Measurements from ENCODE around the gene TSNAXIP1.

TSNAXIP1 gene

DNA sequence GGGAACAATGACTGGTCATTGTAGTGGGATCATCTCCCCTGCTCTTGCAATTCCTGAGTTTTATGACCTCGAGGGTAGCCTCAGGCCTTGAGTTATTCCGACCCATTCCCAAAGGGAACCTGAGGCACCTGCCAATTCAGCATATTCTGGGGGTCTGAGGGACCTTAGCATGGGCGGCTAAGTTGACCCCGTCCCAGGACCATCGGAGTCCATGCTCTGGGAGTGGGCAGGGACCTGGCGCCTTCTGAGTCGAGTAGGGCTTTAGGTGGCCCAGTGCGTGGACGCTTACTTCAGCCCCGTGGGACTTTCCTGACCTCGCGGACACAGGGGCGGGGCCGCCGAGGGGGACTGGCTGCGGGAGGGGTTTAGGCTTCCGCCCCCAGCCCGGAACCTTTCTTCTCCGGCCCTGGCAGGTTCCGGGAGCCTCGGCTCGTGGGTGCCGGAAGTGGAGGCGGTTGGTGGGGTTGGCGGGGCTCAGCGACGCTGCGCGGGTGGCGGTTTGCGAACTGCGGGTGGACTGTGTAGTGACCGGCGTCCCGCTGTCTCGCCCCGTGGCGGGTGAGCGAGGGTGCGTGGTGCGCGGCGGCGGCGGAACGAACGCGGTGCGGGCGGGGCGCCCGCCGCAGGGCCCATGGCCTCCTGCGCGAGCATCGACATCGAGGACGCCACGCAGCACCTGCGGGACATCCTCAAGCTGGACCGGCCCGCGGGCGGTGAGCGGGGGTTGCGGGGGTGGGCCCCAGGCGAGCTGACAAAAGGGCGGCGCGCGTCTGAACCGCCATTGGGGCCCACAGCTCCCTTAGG is 66.1 kb downstream of the TSNAXIP1 start, which contains the start of gene EDC4 (continued):
- TF ChIP-seq ZNF610 (tag by site-specific recombination; IDR thresholded peaks at IDR 0.05; ENCODE audit: borderline replicate concordance) (no peak), ZFP69B (tag by site-specific recombination; IDR thresholded peaks at IDR 0.05) (peak; percentile 72; the same call in 1 of the 2 replicates), ZNF785 (tag by site-specific recombination; IDR thresholded peaks at IDR 0.05) (peak; percentile 43; the same call in 1 of the 2 replicates), ZNF555 (tag by site-specific recombination; conservative IDR thresholded peaks at IDR 0.05) (no peak), ZBTB20 (tag by site-specific recombination; IDR thresholded peaks at IDR 0.05) (peak; percentile 60; the same call in 1 of the 2 replicates), ZBTB7A (tag by site-specific recombination; IDR thresholded peaks at IDR 0.05; ENCODE audit: low read depth) (0 out of 2 replicates have a peak, but pooled peaks have one; percentile 81), ZNF629 (tag by site-specific recombination; IDR thresholded peaks at IDR 0.05) (peak; percentile 56), ZSCAN23 (tag by site-specific recombination; IDR thresholded peaks at IDR 0.05) (0 out of 2 replicates have a peak, but pooled peaks have one; percentile 53), BCL11A (tag by site-specific recombination; IDR thresholded peaks at IDR 0.05; ENCODE audit: low read depth) (peak; percentile 90), ZNF391 (tag by site-specific recombination; IDR thresholded peaks at IDR 0.05; ENCODE audit: borderline replicate concordance, low read depth) (peak; percentile 92), ZFP3 (tag by site-specific recombination; IDR thresholded peaks at IDR 0.05; ENCODE audit: low read depth) (no peak), IKZF3 (tag by site-specific recombination; IDR thresholded peaks at IDR 0.05) (0 out of 2 replicates have a peak, but pooled peaks have one; percentile 17), ZNF843 (tag by site-specific recombination; IDR thresholded peaks at IDR 0.05) (peak; percentile 80), ZSCAN30 (tag by site-specific recombination; IDR thresholded peaks at IDR 0.05) (peak; percentile 92), ZIC2 (tag by site-specific recombination; IDR thresholded peaks at IDR 0.05) (peak; percentile 74), ZNF239 (tag by site-specific recombination; IDR thresholded peaks at IDR 0.05) (peak; percentile 50; the same call in 1 of the 2 replicates), ZNF221 (tag by site-specific recombination; IDR thresholded peaks at IDR 0.05; ENCODE audit: borderline replicate concordance) (0 out of 2 replicates have a peak, but pooled peaks have one; percentile 31), ZNF660 (tag by site-specific recombination; IDR thresholded peaks at IDR 0.05) (peak; percentile 98)
- TF ChIP-seq, protein P1, sequence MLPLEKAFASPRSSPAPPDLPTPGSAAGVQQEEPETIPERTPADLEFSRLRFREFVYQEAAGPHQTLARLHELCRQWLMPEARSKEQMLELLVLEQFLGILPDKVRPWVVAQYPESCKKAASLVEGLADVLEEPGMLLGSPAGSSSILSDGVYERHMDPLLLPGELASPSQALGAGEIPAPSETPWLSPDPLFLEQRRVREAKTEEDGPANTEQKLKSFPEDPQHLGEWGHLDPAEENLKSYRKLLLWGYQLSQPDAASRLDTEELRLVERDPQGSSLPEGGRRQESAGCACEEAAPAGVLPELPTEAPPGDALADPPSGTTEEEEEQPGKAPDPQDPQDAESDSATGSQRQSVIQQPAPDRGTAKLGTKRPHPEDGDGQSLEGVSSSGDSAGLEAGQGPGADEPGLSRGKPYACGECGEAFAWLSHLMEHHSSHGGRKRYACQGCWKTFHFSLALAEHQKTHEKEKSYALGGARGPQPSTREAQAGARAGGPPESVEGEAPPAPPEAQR (tag by site-specific recombination; IDR thresholded peaks at IDR 0.05): peak; percentile 29; the same call in 1 of the 2 replicates
- TF ChIP-seq, protein P2, sequence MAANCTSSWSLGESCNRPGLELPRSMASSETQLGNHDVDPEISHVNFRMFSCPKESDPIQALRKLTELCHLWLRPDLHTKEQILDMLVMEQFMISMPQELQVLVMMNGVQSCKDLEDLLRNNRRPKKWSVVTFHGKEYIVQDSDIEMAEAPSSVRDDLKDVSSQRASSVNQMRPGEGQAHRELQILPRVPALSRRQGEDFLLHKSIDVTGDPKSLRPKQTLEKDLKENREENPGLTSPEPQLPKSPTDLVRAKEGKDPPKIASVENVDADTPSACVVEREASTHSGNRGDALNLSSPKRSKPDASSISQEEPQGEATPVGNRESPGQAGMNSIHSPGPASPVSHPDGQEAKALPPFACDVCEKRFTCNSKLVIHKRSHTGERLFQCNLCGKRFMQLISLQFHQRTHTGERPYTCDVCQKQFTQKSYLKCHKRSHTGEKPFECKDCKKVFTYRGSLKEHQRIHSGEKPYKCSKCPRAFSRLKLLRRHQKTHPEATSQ (tag by site-specific recombination; IDR thresholded peaks at IDR 0.05): 0 out of 2 replicates have a peak, but pooled peaks have one; percentile 64
- TF ChIP-seq, protein P3, sequence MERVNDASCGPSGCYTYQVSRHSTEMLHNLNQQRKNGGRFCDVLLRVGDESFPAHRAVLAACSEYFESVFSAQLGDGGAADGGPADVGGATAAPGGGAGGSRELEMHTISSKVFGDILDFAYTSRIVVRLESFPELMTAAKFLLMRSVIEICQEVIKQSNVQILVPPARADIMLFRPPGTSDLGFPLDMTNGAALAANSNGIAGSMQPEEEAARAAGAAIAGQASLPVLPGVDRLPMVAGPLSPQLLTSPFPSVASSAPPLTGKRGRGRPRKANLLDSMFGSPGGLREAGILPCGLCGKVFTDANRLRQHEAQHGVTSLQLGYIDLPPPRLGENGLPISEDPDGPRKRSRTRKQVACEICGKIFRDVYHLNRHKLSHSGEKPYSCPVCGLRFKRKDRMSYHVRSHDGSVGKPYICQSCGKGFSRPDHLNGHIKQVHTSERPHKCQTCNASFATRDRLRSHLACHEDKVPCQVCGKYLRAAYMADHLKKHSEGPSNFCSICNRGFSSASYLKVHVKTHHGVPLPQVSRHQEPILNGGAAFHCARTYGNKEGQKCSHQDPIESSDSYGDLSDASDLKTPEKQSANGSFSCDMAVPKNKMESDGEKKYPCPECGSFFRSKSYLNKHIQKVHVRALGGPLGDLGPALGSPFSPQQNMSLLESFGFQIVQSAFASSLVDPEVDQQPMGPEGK (tag by site-specific recombination; IDR thresholded peaks at IDR 0.05): peak; percentile 97
- TF ChIP-seq, protein P4, sequence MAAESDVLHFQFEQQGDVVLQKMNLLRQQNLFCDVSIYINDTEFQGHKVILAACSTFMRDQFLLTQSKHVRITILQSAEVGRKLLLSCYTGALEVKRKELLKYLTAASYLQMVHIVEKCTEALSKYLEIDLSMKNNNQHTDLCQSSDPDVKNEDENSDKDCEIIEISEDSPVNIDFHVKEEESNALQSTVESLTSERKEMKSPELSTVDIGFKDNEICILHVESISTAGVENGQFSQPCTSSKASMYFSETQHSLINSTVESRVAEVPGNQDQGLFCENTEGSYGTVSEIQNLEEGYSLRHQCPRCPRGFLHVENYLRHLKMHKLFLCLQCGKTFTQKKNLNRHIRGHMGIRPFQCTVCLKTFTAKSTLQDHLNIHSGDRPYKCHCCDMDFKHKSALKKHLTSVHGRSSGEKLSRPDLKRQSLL (tag by site-specific recombination; IDR thresholded peaks at IDR 0.05): peak; percentile 61; the same call in 1 of the 2 replicates
- TF ChIP-seq, protein P5, sequence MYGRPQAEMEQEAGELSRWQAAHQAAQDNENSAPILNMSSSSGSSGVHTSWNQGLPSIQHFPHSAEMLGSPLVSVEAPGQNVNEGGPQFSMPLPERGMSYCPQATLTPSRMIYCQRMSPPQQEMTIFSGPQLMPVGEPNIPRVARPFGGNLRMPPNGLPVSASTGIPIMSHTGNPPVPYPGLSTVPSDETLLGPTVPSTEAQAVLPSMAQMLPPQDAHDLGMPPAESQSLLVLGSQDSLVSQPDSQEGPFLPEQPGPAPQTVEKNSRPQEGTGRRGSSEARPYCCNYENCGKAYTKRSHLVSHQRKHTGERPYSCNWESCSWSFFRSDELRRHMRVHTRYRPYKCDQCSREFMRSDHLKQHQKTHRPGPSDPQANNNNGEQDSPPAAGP (tag by site-specific recombination; IDR thresholded peaks at IDR 0.05): peak; percentile 86
- TF ChIP-seq, protein P6, sequence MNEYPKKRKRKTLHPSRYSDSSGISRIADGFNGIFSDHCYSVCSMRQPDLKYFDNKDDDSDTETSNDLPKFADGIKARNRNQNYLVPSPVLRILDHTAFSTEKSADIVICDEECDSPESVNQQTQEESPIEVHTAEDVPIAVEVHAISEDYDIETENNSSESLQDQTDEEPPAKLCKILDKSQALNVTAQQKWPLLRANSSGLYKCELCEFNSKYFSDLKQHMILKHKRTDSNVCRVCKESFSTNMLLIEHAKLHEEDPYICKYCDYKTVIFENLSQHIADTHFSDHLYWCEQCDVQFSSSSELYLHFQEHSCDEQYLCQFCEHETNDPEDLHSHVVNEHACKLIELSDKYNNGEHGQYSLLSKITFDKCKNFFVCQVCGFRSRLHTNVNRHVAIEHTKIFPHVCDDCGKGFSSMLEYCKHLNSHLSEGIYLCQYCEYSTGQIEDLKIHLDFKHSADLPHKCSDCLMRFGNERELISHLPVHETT (tag by site-specific recombination; IDR thresholded peaks at IDR 0.05): peak; percentile 77

All from HEK293 (cell line).